ENCODE results near the gene GPR151.

GPR151 gene

DNA sequence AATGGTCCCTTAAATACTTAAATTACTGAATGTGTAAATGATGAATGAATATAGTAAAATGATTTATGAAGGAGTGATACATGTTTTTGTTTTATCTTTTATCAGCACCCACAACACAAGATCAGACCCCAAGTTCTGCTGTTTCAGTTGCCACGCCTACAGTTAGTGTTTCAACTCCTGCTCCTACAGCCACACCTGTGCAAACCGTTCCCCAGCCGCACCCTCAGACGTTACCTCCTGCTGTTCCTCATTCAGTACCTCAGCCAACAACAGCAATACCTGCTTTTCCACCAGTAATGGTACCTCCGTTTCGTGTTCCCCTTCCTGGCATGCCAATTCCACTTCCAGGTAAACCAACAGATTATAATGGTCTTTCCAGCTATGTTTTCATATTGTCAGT, 52.5 kb downstream of the GPR151 start:
- no peak for DNase-seq (ENCODE audit: low read depth)
- TF ChIP-seq, protein P1, sequence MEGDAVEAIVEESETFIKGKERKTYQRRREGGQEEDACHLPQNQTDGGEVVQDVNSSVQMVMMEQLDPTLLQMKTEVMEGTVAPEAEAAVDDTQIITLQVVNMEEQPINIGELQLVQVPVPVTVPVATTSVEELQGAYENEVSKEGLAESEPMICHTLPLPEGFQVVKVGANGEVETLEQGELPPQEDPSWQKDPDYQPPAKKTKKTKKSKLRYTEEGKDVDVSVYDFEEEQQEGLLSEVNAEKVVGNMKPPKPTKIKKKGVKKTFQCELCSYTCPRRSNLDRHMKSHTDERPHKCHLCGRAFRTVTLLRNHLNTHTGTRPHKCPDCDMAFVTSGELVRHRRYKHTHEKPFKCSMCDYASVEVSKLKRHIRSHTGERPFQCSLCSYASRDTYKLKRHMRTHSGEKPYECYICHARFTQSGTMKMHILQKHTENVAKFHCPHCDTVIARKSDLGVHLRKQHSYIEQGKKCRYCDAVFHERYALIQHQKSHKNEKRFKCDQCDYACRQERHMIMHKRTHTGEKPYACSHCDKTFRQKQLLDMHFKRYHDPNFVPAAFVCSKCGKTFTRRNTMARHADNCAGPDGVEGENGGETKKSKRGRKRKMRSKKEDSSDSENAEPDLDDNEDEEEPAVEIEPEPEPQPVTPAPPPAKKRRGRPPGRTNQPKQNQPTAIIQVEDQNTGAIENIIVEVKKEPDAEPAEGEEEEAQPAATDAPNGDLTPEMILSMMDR (conservative IDR thresholded peaks at IDR 0.05; ENCODE audit: low read depth, low read length) = no peak
- H3K4me3 ChIP-seq (ENCODE audit: low read depth, low read length) = no peak overlapping the region

Data from choroid plexus epithelial cell (primary cell).